Right renal cortex interstitium (tissue), 3 donors: ENCODE measurements around the gene FAM156B. TPM values are rescaled to one million over a fixed set of nuclear protein-coding genes. Genes with fewer than 3 reads are reported as not detected.
"Not testable (repeated sequence)": the region's sequence is repeated elsewhere in the genome, so short reads cannot be mapped to it uniquely, and the experiment has no call there.

Source experiments
- DNase-seq, 3 donors: peaks; one replicate each; pipeline ENCODE4 v3.0.0-alpha.2; 2013; ENCODE audit warnings: low read depth in 3 of 3, low spot score in 2 of 3
- polyA plus RNA-seq, 3 donors: library from polyadenylated mRNA; unstranded; fragments of 120-200 nt; gene quantifications; one replicate each; pipeline ENCODE4 v1.2.1, GENCODE V29; 2013; ENCODE audit not compliant: insufficient read length in 3 of 3

Gene FAM156B
- polyA plus RNA-seq, 3 donors: 9.9 to 17.5 (median 14.1) TPM

GRCh38 chrX:52914704-52915103 is 17.6 kb downstream of the FAM156B start:
- not testable (repeated sequence) for DNase-seq

- no peak for DNase-seq
These were observed 26.7 kb downstream of the FAM156B start for GRCh38 chrX:52923781-52924241.

- DNase-seq: not testable (repeated sequence)
These were observed 33.1 kb downstream of the FAM156B start for GRCh38 chrX:52930214-52930613.

DNA sequence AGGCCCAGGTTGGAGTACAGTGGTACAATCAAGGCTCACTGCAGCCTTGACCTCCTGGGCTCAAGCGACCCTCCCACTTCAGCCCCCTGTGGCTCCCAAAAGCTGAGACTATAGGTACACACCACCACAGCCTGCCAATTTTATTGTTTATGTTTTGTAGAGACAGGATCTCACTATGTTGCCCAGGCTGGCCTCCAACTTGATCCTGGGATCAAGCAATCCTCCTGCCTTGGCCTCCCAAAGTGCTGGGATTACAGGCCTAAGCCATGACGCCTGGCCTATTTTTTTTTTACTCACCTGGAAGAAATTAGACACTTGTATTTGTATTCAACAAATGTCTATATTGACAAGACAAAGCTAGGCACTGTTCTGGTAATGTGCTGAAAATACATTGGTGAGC is 36.1 kb downstream of the FAM156B start:
- no peak for DNase-seq

DNA sequence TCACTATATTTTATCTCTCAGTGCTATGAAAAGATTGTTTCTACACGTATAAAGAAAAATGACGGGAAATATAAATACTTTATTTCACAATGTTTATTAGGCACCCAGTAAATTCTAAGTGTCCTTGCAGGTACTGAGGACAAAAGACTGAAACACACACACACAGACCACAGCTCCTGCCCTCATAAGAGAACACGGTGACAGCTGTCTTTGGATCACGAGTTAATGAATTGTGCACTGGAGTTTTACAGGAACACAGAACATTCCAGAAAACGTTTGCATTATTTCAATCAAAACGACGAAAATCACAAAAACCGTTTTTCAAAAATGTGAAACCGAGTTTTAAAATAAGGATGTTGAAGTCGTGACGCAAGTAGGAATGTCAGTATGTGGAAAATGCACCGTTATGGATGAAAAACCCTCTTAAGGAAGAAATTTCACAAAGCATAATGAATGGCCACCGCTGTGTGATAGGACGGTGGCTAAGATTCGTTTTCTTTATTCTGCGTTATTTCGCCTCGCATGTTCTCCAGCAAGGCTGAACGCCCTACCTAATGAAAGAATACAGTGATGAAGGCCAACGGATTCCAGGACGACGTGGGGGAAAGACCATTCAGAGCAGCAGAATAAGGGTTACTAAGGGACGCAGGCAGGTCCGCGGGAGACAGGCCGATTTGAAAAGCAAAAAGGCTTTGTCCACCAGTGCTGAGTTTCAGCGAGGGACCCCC is 37.0 kb downstream of the FAM156B start:
- no peak for DNase-seq

DNA sequence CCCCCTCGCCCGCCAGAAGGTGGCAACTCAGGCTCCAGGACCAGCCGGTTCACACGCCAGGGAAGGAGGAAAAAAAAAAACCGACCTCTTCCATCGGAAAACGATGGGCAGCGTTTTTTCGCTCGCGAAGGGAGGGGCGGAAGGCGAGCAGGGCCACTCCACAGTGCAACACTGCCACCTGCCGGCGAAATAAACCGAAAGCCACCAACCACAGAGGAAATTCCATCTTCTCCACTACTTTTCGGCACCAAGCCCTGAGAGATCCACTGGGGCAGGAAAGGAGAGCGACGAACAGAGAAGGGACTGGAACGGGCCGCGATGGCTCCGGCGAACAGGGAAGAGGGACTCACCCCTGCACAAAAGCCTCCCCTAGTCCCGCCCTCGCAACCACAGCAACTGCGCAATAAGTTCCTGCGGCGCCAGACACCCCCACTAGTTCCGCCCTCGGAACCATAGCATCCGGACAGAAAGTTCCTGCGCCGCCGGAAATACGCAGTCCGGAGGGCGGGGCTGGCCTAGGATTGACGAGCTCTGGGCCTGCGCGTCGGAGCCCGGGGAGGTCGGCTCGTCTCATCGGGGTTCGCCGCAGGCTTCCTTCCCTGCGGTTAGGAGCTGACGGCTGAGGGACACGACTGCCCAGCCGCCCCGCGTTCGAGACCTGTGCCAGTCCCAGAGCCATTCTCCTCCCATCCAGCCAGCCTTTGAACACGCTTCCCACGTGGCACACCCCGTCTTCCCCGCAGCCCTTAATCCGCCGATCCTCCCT is 37.8 kb downstream of the FAM156B start:
- DNase-seq: peak; percentile 77 to 80 (median 79)

DNA sequence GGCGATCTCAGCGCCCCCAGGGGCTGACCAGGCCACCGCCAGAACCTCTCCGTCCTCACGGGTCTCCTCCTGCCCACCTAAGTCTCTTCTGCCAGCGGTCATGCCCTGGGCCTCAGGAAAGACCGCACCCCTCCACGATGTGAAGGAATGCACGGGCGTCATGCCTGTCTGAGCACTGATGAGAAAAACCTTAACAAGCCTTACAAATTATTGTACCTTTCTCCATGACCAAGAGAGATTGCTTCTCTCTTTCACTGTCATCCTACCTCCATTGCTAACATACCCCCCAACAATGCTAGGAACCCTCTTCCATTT is 38.3 kb downstream of the FAM156B start:
- DNase-seq: not testable (repeated sequence)

DNA sequence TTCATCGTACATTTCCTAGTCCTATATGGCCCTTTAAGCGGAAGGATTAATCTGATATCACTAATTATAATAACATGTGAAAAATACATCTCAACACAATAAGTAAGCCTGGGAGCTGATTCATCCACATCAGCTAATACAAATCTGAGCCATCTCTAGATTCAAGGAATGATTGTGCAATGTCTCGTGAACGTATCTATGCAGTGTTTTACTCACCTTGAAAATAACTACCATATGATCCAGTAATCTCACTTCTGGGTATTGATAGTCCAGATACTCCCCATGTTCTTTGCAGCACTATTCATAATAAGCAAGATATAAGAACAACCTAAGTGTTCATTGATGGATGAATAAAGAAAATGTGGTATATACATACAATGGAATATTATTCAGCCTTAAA is 43.6 kb downstream of the FAM156B start:
- DNase-seq: not testable (repeated sequence)

- DNase-seq: not testable (repeated sequence)
These were observed 44.6 kb downstream of the FAM156B start for GRCh38 chrX:52941728-52942127.

DNA sequence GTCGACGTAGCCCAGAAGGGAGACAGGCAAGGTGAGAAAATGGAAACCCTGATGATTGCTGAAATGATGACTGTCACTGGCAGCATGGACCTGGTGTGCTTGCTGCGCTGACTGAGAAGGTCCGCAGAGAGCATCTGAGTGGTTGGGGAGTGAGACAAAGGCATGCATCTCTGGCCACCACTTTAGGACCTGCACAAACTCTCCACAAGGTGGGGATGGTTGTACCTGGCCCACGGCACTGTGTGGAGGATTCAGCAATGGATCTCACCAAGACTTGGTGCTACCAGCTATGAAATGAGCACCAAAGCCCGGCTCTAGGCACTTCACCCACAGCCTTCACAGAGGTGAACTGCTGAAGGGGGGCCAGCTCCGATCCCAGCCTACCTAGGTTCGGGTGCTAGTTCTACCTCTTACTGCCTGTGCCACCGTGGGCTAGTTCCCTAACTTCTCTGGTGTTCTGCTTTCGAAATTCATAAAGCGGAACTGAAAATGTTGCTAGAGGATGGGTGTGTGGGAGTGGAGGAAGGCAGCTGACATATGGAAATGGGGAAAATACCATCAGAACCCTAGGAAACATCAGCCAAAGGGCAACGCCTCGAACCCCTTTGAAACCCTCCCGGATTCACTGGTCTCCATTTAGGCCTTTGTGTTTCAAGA is 48.8 kb downstream of the FAM156B start:
- not testable (repeated sequence) for DNase-seq

DNA sequence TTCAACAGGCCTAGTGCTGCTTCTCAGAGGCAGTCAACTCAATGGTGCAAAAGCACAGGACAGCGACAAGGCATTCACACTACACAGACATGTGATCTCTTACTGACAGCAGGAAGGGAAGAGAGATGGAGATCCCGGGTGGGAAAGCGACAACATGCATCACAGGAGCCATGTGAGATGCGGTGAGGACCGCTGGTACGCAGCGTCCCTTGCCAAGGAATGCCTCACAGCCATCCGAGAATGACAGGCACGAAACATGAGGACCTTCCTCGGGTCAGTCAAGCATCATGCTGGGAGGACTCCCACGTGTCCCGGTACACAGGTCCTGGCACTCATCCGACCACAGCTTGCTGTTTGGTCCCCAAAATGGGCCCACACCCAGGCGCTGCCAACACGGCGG is 50.4 kb downstream of the FAM156B start:
- DNase-seq: not testable (repeated sequence)

- DNase-seq: not testable (repeated sequence)
These were observed 51.1 kb downstream of the FAM156B start for GRCh38 chrX:52948265-52948664.

- DNase-seq: not testable (repeated sequence)
These were observed 52.2 kb downstream of the FAM156B start for GRCh38 chrX:52949325-52949724.

GRCh38 chrX:52949884-52950283 is 52.8 kb downstream of the FAM156B start:
- not testable (repeated sequence) for DNase-seq

Other genes starting within 250 kb of the FAM156B start
- not detected for gene SSX7, start 242.4 kb upstream of the FAM156B start, polyA plus RNA-seq
- not detected for gene SSX2, start 190.2 kb upstream of the FAM156B start, polyA plus RNA-seq
- gene SSX2B, start 146.1 kb upstream of the FAM156B start, polyA plus RNA-seq: under 1 TPM in 1 of 3 donors, not detected in 2; 0.17 TPM
- not detected for gene SPANXN5, start 99.9 kb upstream of the FAM156B start, polyA plus RNA-seq
- not detected for gene XAGE5, start 86.0 kb upstream of the FAM156B start, polyA plus RNA-seq
- not detected for gene XAGE3, start 29.2 kb upstream of the FAM156B start, polyA plus RNA-seq
- 10 to 100 TPM; 16.7 to 21.7 (median 19.3) TPM for gene FAM156A, start 61.2 kb downstream of the FAM156B start, polyA plus RNA-seq
- 10 to 100 TPM; 13.1 TPM for gene GPR173, start 151.5 kb downstream of the FAM156B start, polyA plus RNA-seq
- 10 to 100 TPM; 22.4 to 34.2 (median 28.2) TPM for gene TSPYL2, start 185.0 kb downstream of the FAM156B start, polyA plus RNA-seq
- gene KANTR, start 196.8 kb downstream of the FAM156B start, polyA plus RNA-seq: 10 to 100 TPM in 2 of 3 donors, 1 to 10 TPM in 1; 9.0 to 34.7 (median 10.2) TPM